HG03432 (cell line): ENCODE data around the gene HOXD3.

ENCODE experiments used
- ATAC-seq: cut with Tn5 transposase; IDR thresholded peaks from one replicate; pipeline ENCODE4 v1.9.1; 2021; ENCODE audit warnings: mild to moderate bottlenecking, moderate library complexity; ENCODE audit not compliant: unreplicated experiment

HOXD3 gene

DNA sequence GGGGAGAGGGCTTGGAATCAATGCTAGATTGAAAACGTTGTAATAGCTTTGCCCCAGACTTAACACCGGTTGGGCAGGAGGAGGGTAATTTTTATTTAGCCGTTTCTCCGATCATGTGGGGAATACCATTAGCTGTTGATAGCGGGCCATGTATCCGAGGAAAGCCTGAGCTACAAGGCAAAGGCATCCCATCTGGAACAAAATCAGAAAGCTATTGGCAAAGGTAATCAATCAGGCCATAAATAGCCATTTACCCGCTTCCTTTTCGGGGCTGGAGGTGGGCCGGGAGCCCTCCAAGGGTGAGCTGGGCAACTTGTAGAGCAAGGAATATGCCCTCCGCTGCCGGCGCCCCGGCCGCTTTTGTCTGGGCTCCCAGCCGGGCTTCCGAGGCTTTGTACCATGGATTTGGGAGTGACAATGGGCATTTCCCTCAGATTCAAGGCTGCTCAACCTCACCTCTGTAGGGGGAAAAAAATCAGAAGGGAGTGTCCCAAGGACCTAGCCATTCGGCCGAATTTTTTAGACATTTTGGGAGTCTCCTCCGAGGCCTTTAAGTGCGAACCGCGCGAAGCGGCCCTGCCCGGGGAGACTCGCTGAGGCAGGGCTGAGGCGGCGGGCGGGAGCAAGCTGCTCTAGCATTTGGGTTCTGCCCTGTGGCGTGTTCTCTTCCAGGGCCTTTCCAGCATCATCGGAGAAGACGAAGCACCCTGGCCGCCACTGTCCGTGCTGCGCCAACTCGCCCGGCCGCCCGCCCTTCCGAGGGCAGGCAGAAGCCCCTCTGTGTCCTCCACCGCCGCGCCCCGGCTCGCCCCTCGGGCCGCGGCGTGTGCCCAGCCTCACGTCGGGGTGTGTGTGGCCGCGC lies 35.7 kb upstream of the HOXD3 start:
- ATAC-seq = no peak

DNA sequence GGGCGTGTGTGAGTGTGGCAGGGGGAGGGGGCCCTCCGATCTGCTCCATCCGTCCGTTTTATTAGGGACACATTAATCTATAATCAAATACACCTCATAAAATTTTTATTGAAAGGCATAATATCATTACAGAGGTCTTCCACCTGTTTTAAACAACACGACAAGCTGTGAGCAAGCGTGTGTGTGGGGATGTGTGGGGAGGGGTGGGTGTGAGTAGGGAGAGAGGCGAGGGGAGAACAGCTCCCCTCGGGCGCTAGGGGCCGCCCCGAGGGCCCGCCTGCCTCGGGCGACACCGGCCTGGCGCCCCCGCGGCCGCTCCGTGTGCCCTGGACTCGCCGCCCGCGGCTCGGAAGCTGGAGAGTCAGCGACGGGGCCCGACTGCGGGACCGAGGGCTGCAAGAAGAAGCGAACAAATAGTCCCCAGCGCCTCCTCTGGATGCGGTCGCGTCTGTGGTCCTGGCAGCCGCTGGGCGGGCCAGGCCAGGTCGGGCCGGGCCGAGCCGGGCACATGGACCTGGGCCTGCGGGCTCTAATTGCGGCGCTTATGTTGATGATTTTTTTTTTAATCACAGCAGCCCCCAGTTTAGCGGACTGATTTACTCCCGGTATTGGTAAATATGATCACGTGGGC lies 34.9 kb upstream of the HOXD3 start:
- no peak for ATAC-seq

DNA sequence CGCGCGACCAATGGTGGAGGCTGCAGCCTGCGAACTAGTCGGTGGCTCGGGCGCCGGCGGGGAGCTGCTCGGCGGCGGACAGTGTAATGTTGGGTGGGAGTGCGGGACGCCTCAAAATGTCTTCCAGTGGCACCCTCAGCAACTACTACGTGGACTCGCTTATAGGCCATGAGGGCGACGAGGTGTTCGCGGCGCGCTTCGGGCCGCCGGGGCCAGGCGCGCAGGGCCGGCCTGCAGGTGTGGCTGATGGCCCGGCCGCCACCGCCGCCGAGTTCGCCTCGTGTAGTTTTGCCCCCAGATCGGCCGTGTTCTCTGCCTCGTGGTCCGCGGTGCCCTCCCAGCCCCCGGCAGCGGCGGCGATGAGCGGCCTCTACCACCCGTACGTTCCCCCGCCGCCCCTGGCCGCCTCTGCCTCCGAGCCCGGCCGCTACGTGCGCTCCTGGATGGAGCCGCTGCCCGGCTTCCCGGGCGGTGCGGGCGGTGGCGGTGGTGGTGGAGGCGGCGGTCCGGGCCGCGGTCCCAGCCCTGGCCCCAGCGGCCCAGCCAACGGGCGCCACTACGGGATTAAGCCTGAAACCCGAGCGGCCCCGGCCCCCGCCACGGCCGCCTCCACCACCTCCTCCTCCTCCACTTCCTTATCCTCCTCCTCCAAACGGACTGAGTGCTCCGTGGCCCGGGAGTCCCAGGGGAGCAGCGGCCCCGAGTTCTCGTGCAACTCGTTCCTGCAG lies 34.3 kb upstream of the HOXD3 start, which contains the start of gene HOXD9:
Gene HOXD9 (plus strand): TSS at position 37 of the 728 bp plus-strand sequence. CDS start 50 bp downstream, at position 87.
- ATAC-seq = no peak

DNA sequence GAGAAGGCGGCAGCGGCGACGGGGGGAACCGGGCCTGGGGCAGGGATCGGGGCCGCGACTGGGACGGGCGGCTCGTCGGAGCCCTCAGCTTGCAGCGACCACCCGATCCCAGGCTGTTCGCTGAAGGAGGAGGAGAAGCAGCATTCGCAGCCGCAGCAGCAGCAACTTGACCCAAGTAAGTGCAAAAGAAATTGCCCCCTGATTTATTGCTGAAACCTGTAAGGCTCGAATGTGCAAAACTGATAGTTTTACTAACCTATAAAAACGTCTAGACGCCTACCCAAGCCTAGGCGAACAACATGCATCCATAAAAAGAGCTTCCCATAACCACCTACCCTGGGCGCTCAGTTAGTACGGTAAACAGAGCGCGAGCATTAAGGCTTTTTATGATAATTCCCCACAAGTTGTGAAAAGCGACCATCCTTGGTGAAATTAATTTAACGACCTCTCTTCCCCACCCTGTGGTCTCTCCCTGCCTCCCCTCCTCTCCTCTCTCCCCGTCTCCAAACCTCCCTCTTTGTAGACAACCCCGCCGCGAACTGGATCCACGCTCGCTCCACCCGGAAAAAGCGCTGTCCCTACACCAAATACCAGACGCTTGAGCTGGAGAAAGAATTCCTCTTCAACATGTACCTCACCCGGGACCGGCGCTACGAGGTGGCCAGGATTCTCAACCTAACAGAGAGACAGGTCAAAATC lies 33.5 kb upstream of the HOXD3 start:
- ATAC-seq = no peak

DNA sequence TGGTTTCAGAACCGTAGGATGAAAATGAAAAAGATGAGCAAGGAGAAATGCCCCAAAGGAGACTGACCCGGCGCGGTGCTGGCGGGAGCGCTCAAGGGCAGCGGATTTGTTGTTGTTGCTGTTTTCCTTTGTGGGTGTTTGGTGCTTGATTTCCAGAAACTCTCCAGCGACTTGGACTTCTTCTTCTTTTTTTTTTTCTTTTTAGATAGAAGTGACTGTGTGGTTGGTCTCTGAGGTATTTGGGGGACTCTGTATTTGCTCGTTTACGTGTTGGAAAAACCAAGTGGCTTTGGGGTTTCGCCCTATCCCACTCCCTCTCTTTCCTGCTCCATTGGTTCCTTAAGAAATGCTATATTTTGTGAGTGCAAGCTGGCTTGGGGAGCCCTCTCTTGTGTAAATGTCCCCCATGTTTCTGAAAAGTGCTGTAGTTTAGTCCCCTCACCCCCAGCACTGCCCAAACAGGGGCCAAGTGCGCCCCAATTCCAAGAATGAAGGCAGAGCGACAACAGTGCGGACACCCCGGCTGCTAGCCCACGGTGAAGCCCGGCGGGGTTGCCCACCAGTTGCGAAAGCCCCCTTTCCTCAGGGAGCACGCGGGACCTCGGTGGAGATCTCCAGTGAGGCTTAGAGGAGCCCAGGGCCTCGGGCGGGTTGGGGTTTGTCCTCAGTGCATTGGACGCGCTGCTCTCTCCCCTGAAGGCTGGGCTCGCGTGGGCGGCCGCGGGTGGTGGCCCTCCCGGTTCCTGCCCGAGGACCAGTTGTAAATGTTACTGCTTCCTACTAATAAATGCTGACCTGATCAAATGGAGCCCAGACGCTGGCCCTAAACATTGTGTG lies 32.8 kb upstream of the HOXD3 start:
- ATAC-seq = no peak

DNA sequence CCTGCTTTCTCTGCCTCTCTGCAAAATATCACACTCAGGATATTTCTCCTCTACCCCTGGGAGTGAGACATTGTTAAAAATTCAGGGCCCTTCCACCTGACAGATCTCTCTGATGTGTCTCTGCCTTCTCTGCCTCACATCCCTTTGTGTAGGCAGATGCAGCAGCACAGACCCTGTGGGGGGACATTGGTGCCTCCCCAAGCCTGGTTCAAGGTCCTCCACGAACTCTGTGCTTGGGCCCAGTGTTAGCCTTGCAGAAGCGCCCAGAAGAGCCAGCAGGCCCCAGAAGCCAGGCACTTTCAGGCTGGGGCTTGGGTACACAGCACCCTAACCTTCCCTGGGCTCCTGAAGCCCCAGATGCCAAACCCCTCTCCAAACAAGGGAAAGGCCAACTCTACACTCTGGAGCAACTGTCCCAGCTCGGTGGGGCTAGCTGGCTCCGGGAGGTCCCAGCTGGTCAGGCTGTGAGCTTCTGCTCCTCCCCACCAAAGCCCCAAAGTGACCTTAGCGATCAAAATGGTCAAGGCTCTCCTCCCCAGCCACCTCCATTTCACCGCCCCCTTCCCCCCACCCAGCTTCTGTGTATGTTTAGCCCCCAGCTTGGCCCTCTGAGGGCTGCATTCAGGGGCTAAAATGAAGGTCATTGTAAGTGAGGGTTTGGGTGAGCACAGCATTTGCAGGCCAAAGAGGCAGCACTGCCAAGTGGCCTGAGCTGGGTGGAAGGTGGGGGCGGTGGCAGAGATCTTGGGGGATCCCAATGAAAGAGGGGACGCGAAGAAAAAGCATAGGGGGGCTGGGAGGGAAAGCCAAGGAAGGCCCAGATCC lies 31.9 kb upstream of the HOXD3 start:
- no peak for ATAC-seq

DNA sequence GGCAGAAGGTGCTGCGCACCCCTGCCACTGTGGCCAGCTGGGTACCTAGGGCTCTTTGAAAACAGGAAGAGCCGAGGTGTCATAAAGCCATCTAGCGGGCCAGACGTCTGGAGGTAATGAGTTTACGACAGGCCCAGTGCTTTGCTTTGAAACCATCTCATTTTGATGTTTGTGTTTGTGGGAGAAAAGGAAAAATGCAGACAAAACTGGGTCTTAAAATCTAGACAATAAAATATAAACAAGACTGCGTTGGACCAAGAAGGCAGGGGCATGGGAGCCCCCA lies 31.4 kb upstream of the HOXD3 start:
- ATAC-seq = no peak

DNA sequence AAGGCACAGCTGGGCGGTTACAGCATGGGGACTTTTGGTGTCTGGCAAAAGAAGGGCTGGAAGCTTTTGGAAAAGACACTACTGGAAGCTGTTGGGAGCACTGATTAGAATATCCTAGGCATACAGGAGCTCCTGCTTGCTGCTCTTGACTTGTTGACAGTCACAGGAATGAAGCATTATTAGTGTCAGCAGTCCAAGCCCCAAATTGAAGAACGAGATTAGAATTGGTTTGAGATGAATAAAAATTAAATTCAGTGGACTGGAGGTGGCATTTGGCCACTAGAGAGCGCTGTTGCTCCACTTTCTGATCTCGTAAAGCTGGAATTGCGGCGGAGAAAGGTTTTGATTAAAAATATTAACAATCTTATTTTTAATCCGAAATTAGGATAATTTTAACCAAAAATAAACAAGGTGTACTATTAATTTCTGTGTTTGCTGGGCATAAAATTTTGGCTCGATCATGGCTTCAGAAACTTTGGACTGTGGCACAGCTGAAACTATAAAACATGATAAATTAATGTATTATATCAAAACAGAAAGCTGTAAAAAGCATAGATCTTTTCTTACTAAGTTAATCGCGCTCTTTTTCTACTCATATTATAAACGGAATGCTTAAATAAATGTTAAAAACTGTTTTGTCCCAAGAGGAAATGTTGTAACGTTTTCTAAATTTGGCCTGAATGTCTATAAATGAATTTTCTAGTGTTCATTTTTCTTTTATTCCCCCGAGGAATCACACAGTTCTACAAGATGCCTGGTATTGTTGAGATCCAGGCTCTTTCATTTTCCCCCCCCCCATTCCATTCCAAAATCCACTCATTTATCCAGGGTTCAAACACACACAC lies 30.0 kb upstream of the HOXD3 start:
- ATAC-seq = no peak

DNA sequence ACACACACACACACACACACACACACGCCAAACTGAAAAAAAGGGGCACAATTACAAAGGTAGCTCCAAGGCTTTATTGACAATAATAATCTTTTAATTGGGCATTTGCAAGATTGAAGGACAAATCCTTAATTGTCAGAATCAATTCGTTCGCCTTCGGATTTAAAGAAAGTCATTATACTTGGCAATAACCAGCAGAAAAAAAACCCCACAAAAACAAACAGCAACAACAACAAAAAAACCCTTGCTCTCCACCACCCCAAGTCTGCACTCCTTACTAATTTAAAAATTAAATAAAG lies 29.4 kb upstream of the HOXD3 start:
- ATAC-seq = no peak

DNA sequence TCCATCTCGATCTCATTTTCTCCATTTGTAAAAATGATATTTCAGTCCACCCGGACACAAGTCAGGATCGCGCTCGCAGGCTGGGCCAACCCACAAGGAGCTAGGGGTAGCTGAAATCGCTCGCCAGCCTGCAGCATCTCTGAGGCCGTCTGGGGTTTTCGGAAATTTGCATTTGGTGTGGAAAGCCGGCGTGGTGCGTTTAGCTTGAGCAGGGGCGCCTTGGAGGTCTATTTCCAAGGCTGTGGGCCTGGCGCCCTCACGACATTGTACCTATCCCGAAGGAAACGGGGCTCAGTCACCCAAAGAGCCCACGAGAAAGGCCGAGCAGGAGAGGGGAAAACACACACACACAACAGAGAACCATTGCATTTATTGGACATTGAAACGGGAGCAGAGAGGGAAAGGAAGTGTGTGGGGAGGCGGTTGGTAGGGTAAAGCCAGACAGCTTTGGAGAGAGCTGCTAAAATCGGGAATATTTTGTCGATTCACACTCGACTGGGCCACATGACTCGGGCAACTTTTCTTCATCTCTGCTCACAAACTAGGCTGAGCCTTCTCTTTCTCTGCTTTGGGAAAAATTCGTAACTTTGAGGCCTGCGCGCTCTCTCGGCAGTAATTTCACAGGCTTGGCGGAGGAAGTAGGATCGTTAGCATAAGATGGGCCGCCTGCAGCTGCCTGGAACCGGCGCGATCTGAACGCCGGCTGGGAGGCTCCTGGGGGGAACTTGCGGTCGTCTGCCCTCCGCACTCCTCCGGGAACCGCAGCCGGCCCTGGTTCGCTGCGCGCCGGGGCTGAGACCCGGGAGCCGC lies 28.7 kb upstream of the HOXD3 start:
- no peak for ATAC-seq

DNA sequence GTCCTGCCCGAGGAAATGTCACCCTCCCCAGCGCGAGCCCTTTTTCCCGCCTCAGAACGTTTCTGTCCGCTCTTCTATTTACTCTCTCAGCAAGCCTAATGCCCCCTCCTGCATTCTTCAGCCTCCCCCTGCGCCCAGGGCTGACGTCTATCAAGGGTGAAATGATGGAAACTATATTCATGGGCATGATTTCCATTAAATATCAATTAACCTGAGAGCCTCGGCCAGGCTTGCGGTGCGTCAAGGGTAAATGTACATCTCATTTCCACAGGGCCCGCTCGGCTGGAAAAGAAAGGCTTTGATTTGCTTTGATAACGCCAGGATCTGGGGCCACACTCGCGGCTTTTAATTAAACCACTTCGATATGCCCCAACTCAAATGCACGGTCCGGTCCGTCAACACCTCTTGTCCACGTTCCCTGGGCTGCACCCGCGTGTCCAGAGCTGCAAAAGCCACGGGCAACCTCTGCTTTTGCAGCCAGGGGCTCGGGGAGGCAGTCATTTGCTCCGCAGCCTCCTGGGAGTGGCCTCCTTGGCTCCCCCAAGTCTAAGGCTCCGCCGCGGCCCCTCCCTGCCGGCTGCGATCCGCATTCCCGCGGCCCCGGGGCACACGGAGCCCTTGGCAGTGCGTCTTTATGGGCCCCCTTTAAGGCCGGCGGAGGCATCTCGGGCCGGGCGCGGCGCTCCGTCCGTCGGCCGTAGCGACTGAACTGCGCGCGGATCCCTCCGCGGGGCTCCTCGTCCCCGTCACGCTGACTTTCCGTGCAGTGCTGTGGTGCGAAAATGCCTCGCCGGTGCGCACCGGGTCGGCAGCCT lies 27.9 kb upstream of the HOXD3 start, which contains the start of gene HOXD8:
Gene HOXD8 (plus strand): TSS at position 724 of the 815 bp plus-strand sequence. CDS start 662 bp downstream, outside the sequence.
- ATAC-seq = no peak

DNA sequence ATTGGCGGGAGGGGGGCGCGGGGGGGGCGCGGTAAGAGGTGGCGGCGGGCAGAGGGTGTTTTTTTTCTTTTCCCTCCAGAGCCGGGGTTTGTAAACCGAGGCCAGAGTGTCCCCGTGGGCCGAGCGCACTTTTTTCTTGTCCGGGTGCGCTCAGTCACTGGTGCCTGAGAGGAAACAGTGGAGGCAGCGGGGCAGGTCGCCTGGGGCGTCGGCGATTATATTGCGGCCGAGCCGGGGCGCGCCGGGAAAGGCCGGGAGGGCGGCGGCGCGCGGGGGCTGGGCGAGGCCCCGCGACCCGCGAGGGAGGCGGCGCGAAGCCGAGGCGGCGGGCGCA lies 27.3 kb upstream of the HOXD3 start:
- ATAC-seq = no peak

DNA sequence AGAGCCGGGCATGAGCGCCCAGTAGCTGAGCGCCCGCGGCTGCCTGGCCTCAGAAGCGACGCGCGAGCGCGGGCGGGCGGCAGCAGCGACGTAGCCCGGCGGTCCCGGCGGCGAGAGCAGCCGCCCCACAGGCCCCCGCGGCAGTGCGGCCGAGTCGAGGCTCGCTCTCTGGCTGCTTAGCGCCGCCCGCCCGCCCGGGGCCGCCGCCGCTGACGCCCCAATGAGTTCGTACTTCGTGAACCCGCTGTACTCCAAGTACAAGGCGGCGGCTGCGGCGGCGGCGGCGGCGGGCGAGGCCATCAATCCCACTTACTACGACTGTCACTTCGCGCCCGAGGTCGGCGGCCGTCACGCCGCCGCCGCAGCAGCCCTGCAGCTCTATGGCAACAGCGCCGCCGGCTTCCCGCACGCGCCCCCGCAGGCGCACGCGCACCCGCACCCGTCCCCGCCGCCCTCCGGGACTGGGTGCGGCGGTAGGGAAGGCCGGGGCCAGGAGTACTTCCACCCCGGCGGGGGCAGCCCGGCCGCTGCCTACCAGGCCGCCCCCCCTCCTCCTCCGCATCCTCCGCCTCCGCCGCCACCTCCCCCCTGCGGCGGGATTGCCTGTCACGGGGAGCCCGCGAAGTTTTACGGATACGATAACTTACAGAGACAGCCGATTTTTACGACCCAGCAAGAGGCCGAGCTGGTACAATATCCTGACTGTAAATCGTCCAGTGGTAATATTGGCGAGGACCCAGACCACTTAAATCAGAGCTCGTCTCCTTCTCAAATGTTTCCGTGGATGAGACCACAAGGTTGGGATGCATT lies 26.8 kb upstream of the HOXD3 start:
- ATAC-seq = no peak

DNA sequence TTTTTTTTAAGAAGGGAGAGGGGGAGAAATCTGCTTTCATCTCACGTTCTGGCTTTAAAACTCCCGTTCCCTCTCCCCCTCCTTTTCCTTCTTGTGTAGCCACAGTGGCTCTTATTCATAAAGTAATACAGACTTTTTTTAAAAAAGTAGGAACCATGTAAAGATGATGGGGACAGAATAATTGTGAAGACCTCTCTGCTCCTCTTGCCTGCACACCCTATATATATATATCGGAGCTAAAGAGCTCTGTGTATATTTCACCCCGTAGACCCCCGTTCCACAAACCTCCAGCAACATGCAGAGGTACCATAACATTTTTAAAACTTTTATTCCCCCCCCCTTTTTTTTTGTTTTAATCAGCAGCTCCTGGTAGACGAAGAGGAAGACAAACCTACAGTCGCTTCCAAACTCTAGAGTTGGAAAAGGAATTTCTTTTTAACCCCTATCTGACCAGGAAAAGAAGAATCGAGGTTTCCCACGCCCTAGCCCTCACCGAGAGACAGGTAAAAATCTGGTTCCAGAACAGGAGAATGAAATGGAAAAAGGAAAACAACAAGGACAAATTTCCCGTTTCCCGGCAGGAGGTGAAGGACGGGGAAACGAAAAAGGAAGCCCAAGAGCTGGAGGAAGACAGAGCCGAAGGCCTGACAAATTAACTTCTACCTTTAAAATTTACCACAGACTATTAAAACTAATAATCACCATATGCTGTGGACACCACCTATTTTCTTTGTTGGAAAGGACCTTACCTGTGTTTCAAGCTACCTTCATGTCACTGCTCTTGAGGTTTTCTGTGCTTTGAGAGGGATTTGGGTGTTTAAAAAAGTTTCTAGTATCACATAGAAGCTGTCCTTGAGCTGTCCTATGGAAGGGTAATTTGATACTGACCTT lies 25.9 kb upstream of the HOXD3 start:
- ATAC-seq = no peak

DNA sequence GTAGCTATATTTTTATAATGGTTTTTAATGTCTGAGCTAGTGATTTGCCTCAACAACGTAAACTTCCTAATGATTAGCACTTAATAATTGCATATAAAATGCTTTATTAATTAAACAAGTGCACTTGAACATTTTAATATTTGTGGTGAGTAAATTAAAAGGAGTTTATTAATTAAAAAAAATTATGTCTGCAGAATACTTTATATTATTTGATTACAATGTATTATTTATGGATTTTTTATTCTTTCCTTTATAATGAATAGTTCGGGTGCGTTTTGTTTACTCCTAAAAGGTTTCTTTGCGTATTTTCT lies 25.3 kb upstream of the HOXD3 start:
- ATAC-seq = no peak
